SK-N-SH (cell line): Measurements from ENCODE around the gene COLEC12. TPM values are rescaled to one million over a fixed set of nuclear protein-coding genes. Genes with fewer than 3 reads are reported as not detected.

Experiments used
- CTCF ChIA-PET: fragments of 300-600, 350-600 bp; formaldehyde crosslinking; extraction: SDS; loops from one replicate; lab custom pipeline; 2021; lab: Yijun Ruan, JAX
- POLR2A ChIA-PET: fragments of 350-600 bp; sonication (Branson Sonifier 250); formaldehyde crosslinking; extraction: SDS; loops from one replicate; lab custom pipeline; 2020; ENCODE audit warnings: antibody characterized with exemption, inconsistent platforms; lab: Yijun Ruan, JAX
- DNase-seq: peaks from one replicate; pipeline ENCODE4 v3.0.0; 2012
- H2AFZ ChIP-seq: fragments of 200-600 bp; sonication (generic); 2 replicates; pipeline ENCODE4 v1.8.1; 2016; ENCODE audit warnings: antibody characterized with exemption, mild to moderate bottlenecking, low read depth
- H3F3A ChIP-seq: fragments of 200-600 bp; sonication (generic); replicated peaks from 2 replicates; pipeline ENCODE3; 2016; ENCODE audit warnings: antibody characterized with exemption, mild to moderate bottlenecking; ENCODE audit not compliant: insufficient read depth
- H3K27ac ChIP-seq, 2 experiments: fragments of 200-500 bp in 1 of 2; fragments of 200-600 bp in 1 of 2; sonication (Bioruptor generic) in 1 of 2; sonication (generic), shearing (Covaris generic) in 1 of 2; 2 replicates each; pipeline versions ENCODE4 v1.5.1 to v1.6.1; 2014 to 2016; ENCODE audit warnings: low read depth in 2 of 2, inconsistent platforms in 1 of 2, low read length in 1 of 2, mild to moderate bottlenecking in 1 of 2, mixed read lengths in 1 of 2
- H3K27me3 ChIP-seq: fragments of 200-600 bp; sonication (generic), shearing (Covaris generic); 2 replicates; pipeline ENCODE4 v1.6.1; 2016; ENCODE audit warnings: mixed run types; ENCODE audit not compliant: insufficient read depth
- H3K36me3 ChIP-seq, 2 experiments: fragments of 200-500 bp in 1 of 2; fragments of 200-600 bp in 1 of 2; sonication (Bioruptor generic) in 1 of 2; sonication (generic) in 1 of 2; replicated peaks in 1 of 2; 2 replicates each; pipeline versions ENCODE3 to v1.5.1; 2014 to 2016; ENCODE audit warnings: low read length in 1 of 2, mild to moderate bottlenecking in 1 of 2; ENCODE audit not compliant: insufficient read depth in 2 of 2, control insufficient read depth in 1 of 2
- H3K4me1 ChIP-seq, 2 experiments: fragments of 200-500 bp in 1 of 2; fragments of 200-600 bp in 1 of 2; sonication (Bioruptor generic) in 1 of 2; sonication (generic), shearing (Covaris generic) in 1 of 2; 2 replicates each; pipeline versions ENCODE4 v1.5.1 to v1.6.1; 2014 to 2016; ENCODE audit warnings: low read depth in 1 of 2, low read length in 1 of 2, mixed run types in 1 of 2; ENCODE audit not compliant: insufficient read depth in 2 of 2, control insufficient read depth in 1 of 2
- H3K4me2 ChIP-seq: fragments of 200-600 bp; sonication (generic), shearing (Covaris generic); 2 replicates; pipeline ENCODE4 v1.6.1; 2017; ENCODE audit warnings: mixed run types
- H3K4me3 ChIP-seq, 2 experiments: fragments of 200-500 bp in 1 of 2; fragments of 200-600 bp in 1 of 2; sonication (Bioruptor generic) in 1 of 2; sonication (generic), shearing (Covaris generic) in 1 of 2; 2 replicates each; pipeline versions ENCODE4 v1.5.1 to v1.8.1; 2014 to 2016; ENCODE audit warnings: low read depth in 2 of 2, inconsistent platforms in 1 of 2, low read length in 1 of 2, mild to moderate bottlenecking in 1 of 2, mixed read lengths in 1 of 2, moderate library complexity in 1 of 2
- H3K79me2 ChIP-seq: fragments of 200-600 bp; sonication (generic); 2 replicates; pipeline ENCODE4 v1.8.1; 2017; ENCODE audit warnings: mild to moderate bottlenecking; ENCODE audit not compliant: insufficient read depth
- H3K9ac ChIP-seq: fragments of 200-600 bp; sonication (generic); 2 replicates; pipeline ENCODE4 v1.6.1; 2017; ENCODE audit warnings: mixed run types
- H3K9me2 ChIP-seq: fragments of 200-600 bp; sonication (generic); 2 replicates; pipeline ENCODE4 v1.6.1; 2017; ENCODE audit warnings: mixed run types
- H3K9me3 ChIP-seq: fragments of 200-600 bp; sonication (generic); 2 replicates; pipeline ENCODE4 v1.6.1; 2017; ENCODE audit warnings: mixed run types, mild to moderate bottlenecking, moderate library complexity
- H4K20me1 ChIP-seq: fragments of 200-600 bp; sonication (generic); 2 replicates; pipeline ENCODE4 v1.6.1; 2017; ENCODE audit warnings: mild to moderate bottlenecking, mixed run types; ENCODE audit not compliant: insufficient read depth
- ELF1 ChIP-seq: IDR thresholded peaks from 2 replicates; pipeline ENCODE4 v1.4.0; 2012
- GATA2 ChIP-seq: sonication (generic); formaldehyde crosslinking; IDR thresholded peaks from 2 replicates; pipeline ENCODE4 v1.5.0; 2020; ENCODE audit warnings: mild to moderate bottlenecking, missing genetic modification reagents
- JUND ChIP-seq: IDR thresholded peaks from 2 replicates; pipeline ENCODE4 v1.4.0; 2012
- MAX ChIP-seq: IDR thresholded peaks from 2 replicates; pipeline ENCODE4 v1.4.0; 2012; ENCODE audit warnings: low read depth
- SIN3A ChIP-seq: IDR thresholded peaks from 2 replicates; pipeline ENCODE4 v1.6.1; 2012; ENCODE audit warnings: low read depth, mild to moderate bottlenecking, low read length, moderate library complexity, borderline replicate concordance
- TEAD4 ChIP-seq: IDR thresholded peaks from 2 replicates; pipeline ENCODE4 v1.4.0; 2012; ENCODE audit warnings: mild to moderate bottlenecking, borderline replicate concordance; ENCODE audit not compliant: insufficient read depth
- USF2 ChIP-seq: fragments of 150-350 bp; IDR thresholded peaks from 2 replicates; pipeline ENCODE4 v1.6.1; 2017; ENCODE audit warnings: antibody characterized with exemption, low read length, low read depth, borderline replicate concordance
- WGBS: methylation state at CpG from one replicate; pipeline ENCODE4 v1.1.6; 2017; ENCODE audit warnings: low lambda C conversion rate; 5-methylcytosine and 5-hydroxymethylcytosine counted together
- polyA plus RNA-seq, 3 experiments: library from polyadenylated mRNA; depleted of rRNA; stranded (reverse); fragments of >200 nt; gene quantifications; 2 replicates each; pipeline ENCODE4 v1.2.3, GENCODE V29; 2012
- TF ChIP-seq, protein P1 (sequence below): IDR thresholded peaks from 2 replicates; pipeline ENCODE4 v1.6.1; 2012; ENCODE audit warnings: mild to moderate bottlenecking, low read depth, low read length, moderate library complexity
- TF ChIP-seq, protein P2 (sequence below): IDR thresholded peaks from 2 replicates; pipeline ENCODE4; 2012

COLEC12 gene
- polyA plus RNA-seq, 1 of the 3 experiments (the other 2 are of a cell fraction), result 41.2 TPM

GRCh38 chr18:313931-314330, 186.6 kb downstream of the COLEC12 start:
- TF ChIP-seq SIN3A (no peak), GATA2 (CRISPR knock-in tag) (no peak), USF2 (no peak)
- TF ChIP-seq, all 33 proteins: peak for 0
- no peak for DNase-seq
- H3F3A ChIP-seq, result no peaks in the 10 kb centered on the region
- no peaks in the 10 kb centered on the region for H3K4me1 ChIP-seq
- H3K9ac ChIP-seq, result no peak overlapping the region
- H3K9me3 ChIP-seq, result no peaks in the 10 kb centered on the region
- no peak overlapping the region for H3K4me2 ChIP-seq
- no peak overlapping the region for H2AFZ ChIP-seq
- POLR2A ChIA-PET, result no interaction called here
- no peak overlapping the region for H3K4me3 ChIP-seq
- H3K79me2 ChIP-seq, result no peaks in the 10 kb centered on the region
- H4K20me1 ChIP-seq, result no peaks in the 10 kb centered on the region
- H3K36me3 ChIP-seq, result no peaks in the 10 kb centered on the region
- no peak overlapping the region for H3K27ac ChIP-seq
- CTCF ChIA-PET, result interaction anchor here (0.6 to 1.0 kb wide), 2 partner anchors 56 to 301 kb away, joined by 3 read pairs; no protein-coding TSS in a partner anchor
- H3K9me2 ChIP-seq, result no peaks in the 10 kb centered on the region
- no peaks in the 10 kb centered on the region for H3K27me3 ChIP-seq

- DNase-seq, result no peak
- no peaks in the 10 kb centered on the region for H3F3A ChIP-seq
- H3K36me3 ChIP-seq, result no peaks in the 10 kb centered on the region
- H3K9me2 ChIP-seq, result no peaks in the 10 kb centered on the region
- H2AFZ ChIP-seq, result no peak overlapping the region
- TF ChIP-seq TEAD4 (no peak), MAX (no peak), JUND (no peak), ELF1 (no peak)
- TF ChIP-seq, protein P1, sequence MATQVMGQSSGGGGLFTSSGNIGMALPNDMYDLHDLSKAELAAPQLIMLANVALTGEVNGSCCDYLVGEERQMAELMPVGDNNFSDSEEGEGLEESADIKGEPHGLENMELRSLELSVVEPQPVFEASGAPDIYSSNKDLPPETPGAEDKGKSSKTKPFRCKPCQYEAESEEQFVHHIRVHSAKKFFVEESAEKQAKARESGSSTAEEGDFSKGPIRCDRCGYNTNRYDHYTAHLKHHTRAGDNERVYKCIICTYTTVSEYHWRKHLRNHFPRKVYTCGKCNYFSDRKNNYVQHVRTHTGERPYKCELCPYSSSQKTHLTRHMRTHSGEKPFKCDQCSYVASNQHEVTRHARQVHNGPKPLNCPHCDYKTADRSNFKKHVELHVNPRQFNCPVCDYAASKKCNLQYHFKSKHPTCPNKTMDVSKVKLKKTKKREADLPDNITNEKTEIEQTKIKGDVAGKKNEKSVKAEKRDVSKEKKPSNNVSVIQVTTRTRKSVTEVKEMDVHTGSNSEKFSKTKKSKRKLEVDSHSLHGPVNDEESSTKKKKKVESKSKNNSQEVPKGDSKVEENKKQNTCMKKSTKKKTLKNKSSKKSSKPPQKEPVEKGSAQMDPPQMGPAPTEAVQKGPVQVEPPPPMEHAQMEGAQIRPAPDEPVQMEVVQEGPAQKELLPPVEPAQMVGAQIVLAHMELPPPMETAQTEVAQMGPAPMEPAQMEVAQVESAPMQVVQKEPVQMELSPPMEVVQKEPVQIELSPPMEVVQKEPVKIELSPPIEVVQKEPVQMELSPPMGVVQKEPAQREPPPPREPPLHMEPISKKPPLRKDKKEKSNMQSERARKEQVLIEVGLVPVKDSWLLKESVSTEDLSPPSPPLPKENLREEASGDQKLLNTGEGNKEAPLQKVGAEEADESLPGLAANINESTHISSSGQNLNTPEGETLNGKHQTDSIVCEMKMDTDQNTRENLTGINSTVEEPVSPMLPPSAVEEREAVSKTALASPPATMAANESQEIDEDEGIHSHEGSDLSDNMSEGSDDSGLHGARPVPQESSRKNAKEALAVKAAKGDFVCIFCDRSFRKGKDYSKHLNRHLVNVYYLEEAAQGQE, result no peak
- TF ChIP-seq, protein P2, sequence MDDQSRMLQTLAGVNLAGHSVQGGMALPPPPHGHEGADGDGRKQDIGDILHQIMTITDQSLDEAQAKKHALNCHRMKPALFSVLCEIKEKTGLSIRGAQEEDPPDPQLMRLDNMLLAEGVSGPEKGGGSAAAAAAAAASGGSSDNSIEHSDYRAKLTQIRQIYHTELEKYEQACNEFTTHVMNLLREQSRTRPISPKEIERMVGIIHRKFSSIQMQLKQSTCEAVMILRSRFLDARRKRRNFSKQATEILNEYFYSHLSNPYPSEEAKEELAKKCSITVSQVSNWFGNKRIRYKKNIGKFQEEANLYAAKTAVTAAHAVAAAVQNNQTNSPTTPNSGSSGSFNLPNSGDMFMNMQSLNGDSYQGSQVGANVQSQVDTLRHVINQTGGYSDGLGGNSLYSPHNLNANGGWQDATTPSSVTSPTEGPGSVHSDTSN, result no peak
- 71% methylated on average over 4 of the region's 4 CpGs for WGBS
- H3K4me2 ChIP-seq, result no peak overlapping the region
- no peaks in the 10 kb centered on the region for H3K27me3 ChIP-seq
- no peaks in the 10 kb centered on the region; a peak in 1 of 4 replicates for H3K4me1 ChIP-seq
- no peaks in the 10 kb centered on the region for H3K9me3 ChIP-seq
- no peaks in the 10 kb centered on the region for H3K79me2 ChIP-seq
- POLR2A ChIA-PET, result no interaction called here
- no peak overlapping the region for H3K4me3 ChIP-seq
- CTCF ChIA-PET, result no interaction called here
- H3K27ac ChIP-seq, result no peak overlapping the region
- no peaks in the 10 kb centered on the region for H4K20me1 ChIP-seq
- H3K9ac ChIP-seq, result no peak overlapping the region
These were observed 188.1 kb downstream of the COLEC12 start for GRCh38 chr18:312415-312814.
